ENCODE results near the gene NFAT5. TPM values are rescaled to one million over a fixed set of nuclear protein-coding genes. Genes with fewer than 3 reads are reported as not detected.
"Not testable (repeated sequence)": the region's sequence is repeated elsewhere in the genome, so short reads cannot be mapped to it uniquely, and the experiment has no call there.

Gene NFAT5
- total RNA-seq, 1 donor from 2014 or later = 48.9 TPM

GRCh38 chr16:69579783-69580481 lies 14.2 kb downstream of the NFAT5 start:
- no peak overlapping the region for H3K4me3 ChIP-seq
- DNase-seq (ENCODE audit: low spot score in 2 of 2) = no peak
- TF ChIP-seq CTCF (IDR thresholded peaks at IDR 0.05) = no peak
- no peak overlapping the region for H3K27ac ChIP-seq
- intact Hi-C loops (cut with DNase I) = no loop called here
- H3K9me3 ChIP-seq = no peaks in the 10 kb centered on the region
- H3K4me1 ChIP-seq = no peaks in the 10 kb centered on the region
- H3K27me3 ChIP-seq = no peaks in the 10 kb centered on the region
- peaks cover 0 to 2% of the 10 kb centered on the region in 2 donors for H3K36me3 ChIP-seq

GRCh38 chr16:69581297-69581696 lies 15.5 kb downstream of the NFAT5 start:
- no peak for DNase-seq (ENCODE audit: low spot score in 2 of 2)
- Histone ChIP-seq H3K4me1 (no peaks in the 10 kb centered on the region), H3K36me3 (peaks cover 0 to 2% of the 10 kb centered on the region in 2 donors), H3K4me3 (no peak overlapping the region), H3K9me3 (no peaks in the 10 kb centered on the region), H3K27me3 (no peaks in the 10 kb centered on the region), H3K27ac (no peak overlapping the region)
- TF ChIP-seq CTCF (IDR thresholded peaks at IDR 0.05) = no peak
- intact Hi-C loops (cut with DNase I) = no loop called here

DNA sequence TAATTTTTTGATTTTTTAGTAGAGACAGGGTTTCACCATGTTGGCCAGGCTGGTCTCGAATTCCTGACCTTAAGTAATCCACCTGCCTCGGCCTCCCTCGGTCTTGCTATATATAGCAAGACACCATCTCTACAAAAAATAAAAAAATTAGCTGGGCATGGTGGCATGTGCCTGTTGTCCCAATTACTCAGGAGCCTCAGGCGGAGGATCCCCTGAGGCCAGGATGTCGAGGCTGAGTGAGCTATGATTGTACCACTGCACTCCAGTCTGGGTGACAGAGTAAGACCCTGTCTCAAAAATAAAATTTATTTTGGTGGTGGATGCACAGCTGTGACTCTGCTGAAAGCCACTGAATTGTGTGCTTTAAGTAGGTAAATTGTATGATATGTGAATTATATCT lies 18.7 kb downstream of the NFAT5 start:
- H3K36me3 ChIP-seq; DNase-seq (ENCODE audit: low spot score in 2 of 2); H3K9me3 ChIP-seq; H3K27me3 ChIP-seq; H3K4me1 ChIP-seq; H3K27ac ChIP-seq; H3K4me3 ChIP-seq; intact Hi-C loops (cut with DNase I): not testable (repeated sequence)

- no peak for TF ChIP-seq CTCF (IDR thresholded peaks at IDR 0.05)
- H3K27ac ChIP-seq = no peak overlapping the region
- DNase-seq (ENCODE audit: low spot score in 2 of 2) = no peak
- H3K4me1 ChIP-seq = no peaks in the 10 kb centered on the region
- intact Hi-C loops (cut with DNase I) = no loop called here
- H3K9me3 ChIP-seq = no peaks in the 10 kb centered on the region
- no peaks in the 10 kb centered on the region for H3K36me3 ChIP-seq
- no peak overlapping the region for H3K4me3 ChIP-seq
- H3K27me3 ChIP-seq = no peaks in the 10 kb centered on the region
These were observed 23.9 kb downstream of the NFAT5 start for GRCh38 chr16:69589434-69590269.

GRCh38 chr16:69590590-69590989 lies 24.8 kb downstream of the NFAT5 start:
- Histone ChIP-seq H3K27ac (no peak overlapping the region), H3K9me3 (no peaks in the 10 kb centered on the region), H3K36me3 (no peaks in the 10 kb centered on the region), H3K4me1 (no peaks in the 10 kb centered on the region), H3K27me3 (no peaks in the 10 kb centered on the region), H3K4me3 (no peak overlapping the region)
- no peak for TF ChIP-seq CTCF (IDR thresholded peaks at IDR 0.05)
- DNase-seq (ENCODE audit: low spot score in 2 of 2) = no peak
- intact Hi-C loops (cut with DNase I) = no loop called here

DNA sequence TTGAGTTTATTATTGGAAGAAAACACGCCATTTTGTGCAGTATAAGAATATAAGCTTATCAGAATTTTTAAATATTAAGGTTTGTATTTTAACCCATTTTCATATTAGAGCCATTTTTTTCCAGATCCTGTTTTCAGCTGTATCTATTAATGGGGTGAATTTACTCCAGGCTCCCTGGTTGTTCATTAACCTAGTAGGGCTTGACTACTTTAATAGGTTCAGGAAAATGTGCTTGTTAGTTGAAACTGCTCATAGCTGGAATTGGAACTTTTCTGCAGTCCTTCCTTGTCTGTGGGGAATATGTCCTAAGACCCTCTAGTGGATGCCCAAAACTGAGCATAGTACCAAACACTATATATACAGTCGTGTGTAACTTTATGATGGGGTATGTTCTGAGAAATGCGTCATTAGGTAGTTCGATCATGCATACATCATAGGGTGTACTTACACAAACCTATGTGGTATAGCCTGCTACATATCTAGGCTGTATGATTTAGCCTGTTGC lies 28.0 kb downstream of the NFAT5 start:
- H3K4me1 ChIP-seq = peaks cover 0 to 4% of the 10 kb centered on the region in 2 donors

More for the DNA sequence above, 28.0 kb downstream of the NFAT5 start:
- Histone ChIP-seq H3K27ac (no peak overlapping the region), H3K27me3 (no peaks in the 10 kb centered on the region), H3K36me3 (no peaks in the 10 kb centered on the region), H3K4me3 (no peak overlapping the region), H3K9me3 (no peaks in the 10 kb centered on the region)
- DNase-seq (ENCODE audit: low spot score in 2 of 2) = no peak
- no peak for TF ChIP-seq CTCF (IDR thresholded peaks at IDR 0.05)
- intact Hi-C loops (cut with DNase I) = no loop called here
